D721Med (cell line): ENCODE results near the gene CHAC2.

Experiments
- DNase-seq: peaks from one replicate; pipeline ENCODE4 v3.0.0; 2011; ENCODE audit warnings: low spot score; ENCODE audit not compliant: insufficient read length
- FAIRE-seq: peaks from 2 replicates; lab custom pipeline; 2011; peaks lifted over from hg19 to GRCh38; lab: Jason Lieb, UNC
- CTCF ChIP-seq: IDR thresholded peaks from 2 replicates; pipeline ENCODE4 v1.5.1; 2012; ENCODE audit warnings: mild to moderate bottlenecking, control low read depth; ENCODE audit not compliant: insufficient read depth; ENCODE audit errors: missing control alignments

The CHAC2 gene

GRCh38 chr2:53778536-53779162 is 11.0 kb downstream of the CHAC2 start:
- TF ChIP-seq CTCF: no peak
- FAIRE-seq (peak; percentile 11), DNase-seq (no peak)

GRCh38 chr2:53780056-53780455 is 12.5 kb downstream of the CHAC2 start:
- peak; percentile 94 for FAIRE-seq
- no peak for TF ChIP-seq CTCF

GRCh38 chr2:53782676-53783075 is 15.1 kb downstream of the CHAC2 start:
- FAIRE-seq: no peak
- TF ChIP-seq CTCF: no peak
- no peak for DNase-seq

More at GRCh38 chr2:53780056-53780455, 12.5 kb downstream of the CHAC2 start:
- DNase-seq: no peak

- no peak for FAIRE-seq
- DNase-seq: no peak
- no peak for TF ChIP-seq CTCF
Observed at GRCh38 chr2:53784436-53784835, 16.8 kb downstream of the CHAC2 start.

- FAIRE-seq (no peak), DNase-seq (no peak)
- no peak for TF ChIP-seq CTCF
Observed at GRCh38 chr2:53785366-53785765, 17.8 kb downstream of the CHAC2 start.

- FAIRE-seq: no peak
- no peak for DNase-seq
- TF ChIP-seq CTCF: no peak
Observed at GRCh38 chr2:53786352-53786704, 18.7 kb downstream of the CHAC2 start.
